Measurements from ENCODE around the gene CTDSPL. TPM values are rescaled to one million over a fixed set of nuclear protein-coding genes. Genes with fewer than 3 reads are reported as not detected.

CTDSPL gene
- total RNA-seq, 2 donors from 2014 or later = 59.3 to 60.3 TPM

GRCh38 chr3:37907906-37908305 is 46.2 kb downstream of the CTDSPL start:
- no peak for TF ChIP-seq CTCF (IDR thresholded peaks at IDR 0.05)
- no peak for TF ChIP-seq POLR2AphosphoS5 (IDR thresholded peaks at IDR 0.05)
- TF ChIP-seq POLR2A (IDR thresholded peaks at IDR 0.05) = no peak
- Histone ChIP-seq H3K4me3 (no peak overlapping the region), H3K36me3 (no peaks in the 10 kb centered on the region), H3K27me3 (replicated peaks; ENCODE audit: insufficient read depth) (no peaks in the 10 kb centered on the region), H3K9me3 (no peaks in the 10 kb centered on the region), H3K4me1 (replicated peaks) (no peaks in the 10 kb centered on the region), H3K27ac (no peak overlapping the region)
- no peak for DNase-seq (ENCODE audit: low spot score)
- intact Hi-C loops (cut with DNase I) = no loop called here
- 59% methylated on average over 6 of the region's 6 CpGs for WGBS

- Histone ChIP-seq H3K27me3 (replicated peaks; ENCODE audit: insufficient read depth) (no peaks in the 10 kb centered on the region), H3K4me1 (replicated peaks) (no peaks in the 10 kb centered on the region), H3K4me3 (no peak overlapping the region), H3K36me3 (no peaks in the 10 kb centered on the region), H3K27ac (no peak overlapping the region), H3K9me3 (no peaks in the 10 kb centered on the region)
- no peak for DNase-seq (ENCODE audit: low spot score)
- intact Hi-C loops (cut with DNase I) = no loop called here
- WGBS = 87% methylated on average over 5 of the region's 5 CpGs
- no peak for TF ChIP-seq POLR2AphosphoS5 (IDR thresholded peaks at IDR 0.05)
- no peak for TF ChIP-seq CTCF (IDR thresholded peaks at IDR 0.05)
- TF ChIP-seq POLR2A (IDR thresholded peaks at IDR 0.05) = no peak
Observed at GRCh38 chr3:37909067-37909911, 47.6 kb downstream of the CTDSPL start.

- TF ChIP-seq POLR2AphosphoS5 (IDR thresholded peaks at IDR 0.05) (no peak), POLR2A (IDR thresholded peaks at IDR 0.05) (no peak), CTCF (IDR thresholded peaks at IDR 0.05) (no peak)
- DNase-seq (ENCODE audit: low spot score) = no peak
- intact Hi-C loops (cut with DNase I) = no loop called here
- Histone ChIP-seq H3K9me3 (no peaks in the 10 kb centered on the region), H3K27ac (no peak overlapping the region), H3K36me3 (no peaks in the 10 kb centered on the region), H3K27me3 (replicated peaks; ENCODE audit: insufficient read depth) (no peaks in the 10 kb centered on the region), H3K4me1 (replicated peaks) (no peaks in the 10 kb centered on the region), H3K4me3 (no peak overlapping the region)
- 60% methylated on average over 4 of the region's 4 CpGs for WGBS
Observed at GRCh38 chr3:37910671-37911400, 49.2 kb downstream of the CTDSPL start.

DNA sequence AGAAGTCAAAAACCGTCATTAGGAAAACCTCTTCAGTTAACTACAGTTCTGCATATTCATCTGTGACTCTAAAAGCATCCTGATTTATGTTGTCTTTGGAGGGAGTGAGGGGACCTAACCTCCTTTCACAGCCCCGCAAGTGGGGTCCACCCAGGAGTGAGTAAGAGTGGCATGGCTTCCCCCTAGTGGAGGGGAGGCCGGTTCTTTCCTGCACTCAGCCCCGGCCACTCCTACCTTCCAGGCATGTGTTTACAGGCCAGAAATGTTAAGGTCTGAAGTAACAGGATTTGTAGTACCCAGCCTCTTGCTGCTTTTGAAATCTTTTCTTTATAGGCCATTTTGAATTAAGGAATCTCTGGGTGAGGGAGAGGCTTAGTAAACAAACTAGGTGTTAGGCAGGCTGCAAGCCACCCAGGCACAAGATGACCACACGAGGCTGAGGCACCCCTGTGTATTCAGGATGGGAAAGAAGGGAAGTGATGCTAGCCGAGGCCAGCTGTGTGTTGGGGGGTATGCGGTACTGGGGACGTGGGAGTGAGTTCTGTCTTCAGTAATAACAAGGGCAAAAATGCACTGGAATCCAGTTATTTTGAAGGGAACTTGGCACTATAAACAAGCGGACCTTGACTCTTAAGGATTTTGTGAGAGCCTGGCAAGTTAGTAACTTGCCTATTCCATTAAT is 50.5 kb downstream of the CTDSPL start:
- Histone ChIP-seq H3K9me3 (no peaks in the 10 kb centered on the region), H3K27ac (no peak overlapping the region), H3K36me3 (no peaks in the 10 kb centered on the region), H3K4me1 (replicated peaks) (no peaks in the 10 kb centered on the region), H3K27me3 (replicated peaks; ENCODE audit: insufficient read depth) (no peaks in the 10 kb centered on the region), H3K4me3 (no peak overlapping the region)
- no peak for TF ChIP-seq POLR2AphosphoS5 (IDR thresholded peaks at IDR 0.05)
- peak in 1 of 4 experiments; percentile 24 for TF ChIP-seq CTCF (IDR thresholded peaks at IDR 0.05)
- intact Hi-C loops (cut with DNase I) = no loop called here
- WGBS = 61% methylated on average over 9 of the region's 9 CpGs
- no peak for DNase-seq (ENCODE audit: low spot score)

All from prostate gland (tissue), 2 donors.